HG03354 (cell line): ENCODE measurements around the gene SULT1A2.
"Not testable (repeated sequence)": the region's sequence is repeated elsewhere in the genome, so short reads cannot be mapped to it uniquely, and the experiment has no call there.

ENCODE experiments used
- ATAC-seq: cut with Tn5 transposase; IDR thresholded peaks from one replicate; pipeline ENCODE4 v1.9.1; 2021; ENCODE audit warnings: mild to moderate bottlenecking; ENCODE audit not compliant: unreplicated experiment, poor library complexity, severe bottlenecking

The SULT1A2 gene

GRCh38 chr16:28595451-28595850 is 1.4 kb downstream of the SULT1A2 start:
- not testable (repeated sequence) for ATAC-seq

- no peak for ATAC-seq
Measured at GRCh38 chr16:28592979-28593553, 3.8 kb downstream of the SULT1A2 start.

GRCh38 chr16:28592511-28592910 is 4.3 kb downstream of the SULT1A2 start:
- no peak for ATAC-seq

GRCh38 chr16:28591355-28591754 is 5.5 kb downstream of the SULT1A2 start:
- ATAC-seq: no peak

- no peak for ATAC-seq
Measured at GRCh38 chr16:28590384-28591340, 6.2 kb downstream of the SULT1A2 start.

GRCh38 chr16:28589930-28590329 is 6.9 kb downstream of the SULT1A2 start:
- no peak for ATAC-seq

- ATAC-seq: no peak
Measured at GRCh38 chr16:28589069-28589468, 7.8 kb downstream of the SULT1A2 start.

GRCh38 chr16:28587386-28587785 is 9.5 kb downstream of the SULT1A2 start:
- ATAC-seq: no peak

- ATAC-seq: no peak
Measured at GRCh38 chr16:28586466-28586865, 10.4 kb downstream of the SULT1A2 start.

- no peak for ATAC-seq
Measured at GRCh38 chr16:28585674-28586073, 11.2 kb downstream of the SULT1A2 start.

GRCh38 chr16:28580726-28581315 is 16.0 kb downstream of the SULT1A2 start:
- ATAC-seq: no peak

GRCh38 chr16:28575446-28576109 is 21.3 kb downstream of the SULT1A2 start:
- no peak for ATAC-seq

- ATAC-seq: no peak
Measured at GRCh38 chr16:28574925-28575324, 21.9 kb downstream of the SULT1A2 start.

GRCh38 chr16:28573738-28574718 is 22.8 kb downstream of the SULT1A2 start:
- ATAC-seq: no peak

- ATAC-seq: no peak
Measured at GRCh38 chr16:28572696-28573510, 23.9 kb downstream of the SULT1A2 start.

GRCh38 chr16:28569968-28570752 is 26.7 kb downstream of the SULT1A2 start:
- ATAC-seq: no peak

GRCh38 chr16:28569021-28569420 is 27.8 kb downstream of the SULT1A2 start:
- ATAC-seq: no peak

- ATAC-seq: no peak
Measured at GRCh38 chr16:28567292-28567691, 29.6 kb downstream of the SULT1A2 start.
